Measurements from ENCODE around the gene SIMC1. TPM values are rescaled to one million over a fixed set of nuclear protein-coding genes. Genes with fewer than 3 reads are reported as not detected.

Gene SIMC1
- total and polyA plus RNA-seq, 12 donors: 1.9 to 7.7 (median 4.5) TPM

DNA sequence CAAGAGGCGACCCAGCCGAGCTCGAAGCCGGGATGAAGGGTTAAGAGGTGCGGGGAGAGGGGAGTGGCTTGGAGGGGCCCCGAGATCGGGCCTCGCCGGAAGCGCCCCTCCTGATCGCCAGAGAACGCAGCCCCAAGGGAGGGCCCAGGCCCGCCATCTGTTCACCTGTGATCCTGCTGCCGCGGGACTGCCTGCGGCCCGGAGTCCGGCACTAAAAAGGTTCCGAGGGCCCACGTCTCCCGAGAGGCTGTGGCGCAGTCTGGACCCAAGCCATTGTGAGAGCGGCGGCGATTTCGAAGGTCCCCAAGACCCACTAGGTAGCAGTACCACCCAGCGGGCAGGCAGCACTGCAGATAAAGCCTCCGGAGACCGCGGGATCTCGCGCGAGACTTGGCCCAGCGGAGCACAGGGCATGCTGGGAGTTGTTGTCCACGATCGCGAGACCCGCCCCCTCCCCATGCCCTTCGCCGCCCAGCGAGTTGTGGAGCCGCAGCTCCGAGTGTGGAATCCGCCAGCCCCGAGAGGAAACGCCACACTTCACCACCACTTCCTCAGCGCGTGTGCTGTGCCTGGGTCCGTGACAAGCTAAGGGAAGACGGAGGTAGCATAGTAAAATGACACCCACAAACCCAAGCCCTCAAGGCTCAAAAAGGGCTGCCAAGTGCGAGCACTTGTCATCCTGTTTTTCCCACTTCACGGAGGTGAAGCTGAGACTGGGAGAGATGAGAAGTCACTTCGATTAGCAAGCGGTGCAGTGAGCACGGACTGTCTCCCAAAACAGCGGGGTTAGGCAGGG is 123.4 kb downstream of the SIMC1 start, which contains the start of gene KIAA1191:
Gene KIAA1191 (minus strand): TSS at position 328 of the 796 bp plus-strand sequence. CDS start 2,256 bp downstream, outside the sequence.
- 1% methylated on average over 56 of the region's 56 CpGs for WGBS, 2 donors
- peaks cover 0 to 21% (median 0%) of the 10 kb centered on the region in 7 donors for H3K27me3 ChIP-seq
- peaks cover 0 to 39% (median 28%) of the 10 kb centered on the region in 9 donors for H3K4me1 ChIP-seq
- DNase-seq (peak; percentile 96 to 97), ATAC-seq (peak; percentile 94 to 98 (median 98))
- H3K36me3 ChIP-seq: peaks cover 0 to 31% (median 3%) of the 10 kb centered on the region in 9 donors
- peak within 1 kb of the TSS in 9 of 10 donors; percentile 60 to 94 (median 86) for H3K27ac ChIP-seq
- H3K9me3 ChIP-seq: no peaks in the 10 kb centered on the region
- intact Hi-C loops (cut with DNase I): loop anchor here in 2 of 10 donors (2.0 to 5.0 kb wide), 4 partner anchors 27 to 86 kb away; partner anchors contain the start of genes CLTB (in 1 of the 2), FAF2 (in 1 of the 2), HIGD2A (in 1 of the 2) and NOP16 (in 1 of the 2)
- peak within 1 kb of the TSS; percentile 58 to 100 (median 95) for H3K4me3 ChIP-seq
- TF ChIP-seq CTCF (IDR thresholded peaks at IDR 0.05): peak in 6 of 9 donors; percentile 8 to 58 (median 40)

DNA sequence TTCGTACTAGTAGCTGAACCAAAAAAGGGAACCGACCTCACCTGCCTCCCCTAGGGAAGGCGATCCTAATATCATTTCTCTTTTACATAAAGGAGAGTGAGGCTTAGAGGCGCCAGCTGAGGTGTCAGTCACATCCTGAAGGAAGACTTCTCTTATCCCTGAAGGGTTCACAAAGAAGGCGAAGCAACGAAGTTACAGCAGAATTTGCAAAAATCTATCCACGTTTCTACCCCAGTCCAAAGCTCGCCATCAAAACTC is 123.9 kb downstream of the SIMC1 start:
- Histone ChIP-seq H3K4me3 (peak overlapping the region; percentile 58 to 100 (median 95)), H3K9me3 (no peaks in the 10 kb centered on the region), H3K27ac (peak overlapping the region in 9 of 10 donors; percentile 60 to 94 (median 86)), H3K36me3 (peaks cover 0 to 27% (median 3%) of the 10 kb centered on the region in 9 donors), H3K27me3 (peaks cover 0 to 21% (median 0%) of the 10 kb centered on the region in 7 donors), H3K4me1 (peaks cover 0 to 39% (median 28%) of the 10 kb centered on the region in 9 donors)
- intact Hi-C loops (cut with DNase I): loop anchor here in 2 of 10 donors (5.0 kb wide), 3 partner anchors 40 to 85 kb away; partner anchors contain the start of genes CLTB (in 1 of the 2) and FAF2 (in 1 of the 2)
- WGBS, 2 donors: 73 to 74% methylated on average over 8 of the region's 8 CpGs
- no peak for ATAC-seq
- DNase-seq: no peak
- TF ChIP-seq CTCF (IDR thresholded peaks at IDR 0.05): no peak

- H3K36me3 ChIP-seq: peaks cover 0 to 26% (median 0%) of the 10 kb centered on the region in 9 donors
- DNase-seq: no peak
- no peaks in the 10 kb centered on the region for H3K9me3 ChIP-seq
- no peak for ATAC-seq
- no peak for TF ChIP-seq CTCF (IDR thresholded peaks at IDR 0.05)
- WGBS, 2 donors: 27 to 30% methylated on average over 27 to 28 of the region's 28 CpGs
- peaks cover 0 to 37% (median 23%) of the 10 kb centered on the region in 9 donors for H3K4me1 ChIP-seq
- peak overlapping the region; percentile 40 to 96 (median 82) for H3K4me3 ChIP-seq
- peaks cover 0 to 21% (median 0%) of the 10 kb centered on the region in 7 donors for H3K27me3 ChIP-seq
- intact Hi-C loops (cut with DNase I): loop anchor here in 2 of 10 donors (5.0 kb wide), 3 partner anchors 37 to 82 kb away; partner anchors contain the start of genes CLTB (in 1 of the 2) and FAF2 (in 1 of the 2)
- H3K27ac ChIP-seq: peak overlapping the region; percentile 32 to 90 (median 82)
These were observed 126.6 kb downstream of the SIMC1 start for GRCh38 chr5:176364765-176365350.
